Stomach (tissue), 9 donors: ENCODE measurements around the gene ASH1L. TPM values are rescaled to one million over a fixed set of nuclear protein-coding genes. Genes with fewer than 3 reads are reported as not detected.

ENCODE experiments used
- DNase-seq, 2 donors: peaks; one replicate each; pipeline versions ENCODE4 v3.0.0 to v3.0.0-alpha.2; 2013 to 2019
- H3K27ac ChIP-seq, 5 donors: fragments of 200-600 bp in 4 of 5; sonication (generic) in 4 of 5; one replicate each; pipeline ENCODE4 v1.5.1; 2013 to 2019; ENCODE audit warnings: mild to moderate bottlenecking in 1 of 5, moderate library complexity in 1 of 5
- H3K27me3 ChIP-seq, 3 donors: fragments of 200-600 bp; sonication (generic); one replicate each; pipeline ENCODE4 v1.5.1; 2017 to 2019; ENCODE audit warnings: mixed run types in 1 of 3
- H3K36me3 ChIP-seq, 4 donors: fragments of 200-600 bp; sonication (generic); 1 replicate in 3 of 4; 2 replicates in 1 of 4; pipeline ENCODE4 v1.5.1; 2016 to 2019
- H3K4me1 ChIP-seq, 4 donors: fragments of 200-600 bp; sonication (generic); one replicate each; pipeline ENCODE4 v1.5.1; 2016 to 2019
- H3K4me3 ChIP-seq, 4 donors: fragments of 200-600 bp; sonication (generic) in 3 of 4; one replicate each; pipeline ENCODE4 v1.5.1; 2016 to 2019; ENCODE audit warnings: mild to moderate bottlenecking in 1 of 4
- H3K9me3 ChIP-seq, 4 donors: fragments of 200-600 bp; sonication (generic); one replicate each; pipeline ENCODE4 v1.5.1; 2016 to 2019
- EP300 ChIP-seq: sonication (generic); formaldehyde crosslinking; IDR thresholded peaks from one replicate; pipeline ENCODE4 v1.6.1; 2017; ENCODE audit warnings: antibody characterized with exemption
- POLR2A ChIP-seq, 4 donors: fragments of 450-650 bp; IDR thresholded peaks; one replicate each; pipeline ENCODE4 v1.6.1; 2016; ENCODE audit warnings: antibody characterized with exemption in 4 of 4, control low read depth in 2 of 4, mild to moderate bottlenecking in 1 of 4, moderate library complexity in 1 of 4
- POLR2AphosphoS5 ChIP-seq, 3 donors: sonication (generic); formaldehyde crosslinking; IDR thresholded peaks; one replicate each; pipeline ENCODE4 v1.6.1; 2016; ENCODE audit warnings: antibody characterized with exemption in 3 of 3
- WGBS, 5 donors: extraction: QIAGEN DNeasy Blood & Tissue Kit in 3 of 5; methylation state at CpG; one replicate each; pipeline versions ENCODE4 v1.1.5 to v1.1.7; 2013 to 2018; 5-methylcytosine and 5-hydroxymethylcytosine counted together
- intact Hi-C: fragments of 100-400 bp; cut with DNase I; formaldehyde crosslinking; loops from one replicate; pipeline ENCODE4 v1.15.1; 2023; ENCODE audit warnings: low total_unique reads
- polyA plus RNA-seq, 3 donors: library from polyadenylated mRNA; stranded (reverse); fragments of 200-250 nt; gene quantifications; one replicate each; pipeline ENCODE4 v1.2.3, GENCODE V29; 2013
- total RNA-seq, 5 donors: library from RNA; depleted of rRNA; stranded (reverse); fragments of >200 nt; gene quantifications; one replicate each; pipeline versions ENCODE4 v1.1.0 to v1.2.3, GENCODE V29; 2014 to 2016
- TF ChIP-seq, protein P1 (sequence below), 7 experiments: fragments of 450-650 bp in 4 of 7; fragments of 200-600 bp in 3 of 7; sonication (generic) in 3 of 7; IDR thresholded peaks; one replicate each; pipeline ENCODE4 v1.5.1; 2016 to 2019; ENCODE audit warnings: antibody characterized with exemption in 7 of 7, control low read depth in 2 of 7, mild to moderate bottlenecking in 1 of 7
- donor health status: healthy with polysubstance abuse.
- donor health status: Bipolar disorder and iron deficiency.
- donor health status: healthy.

The ASH1L gene
- total and polyA plus RNA-seq, 8 donors = 3.0 to 69.4 (median 34.3) TPM

DNA sequence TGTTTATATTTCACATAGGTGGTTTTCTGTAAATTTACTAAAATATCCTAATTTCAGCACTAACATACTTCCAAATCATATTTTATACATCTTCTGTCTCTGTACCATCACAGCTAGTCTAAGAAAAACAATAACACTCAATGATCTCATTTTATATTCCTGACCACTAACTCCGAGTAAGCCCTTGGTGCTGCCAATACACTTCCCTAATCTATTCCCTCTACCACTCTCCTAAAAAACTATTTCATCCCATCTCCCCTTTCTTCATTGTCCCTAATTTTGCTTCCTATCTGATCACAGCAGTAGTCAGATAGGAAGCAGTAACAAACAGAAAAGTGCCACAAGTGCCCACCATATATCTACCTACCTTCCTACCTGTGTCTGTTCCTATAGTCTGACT lies 36.2 kb downstream of the ASH1L start:
- no peak for TF ChIP-seq EP300
- TF ChIP-seq POLR2A (IDR thresholded peaks at IDR 0.05) = no peak
- TF ChIP-seq POLR2AphosphoS5 (IDR thresholded peaks at IDR 0.05) = no peak
- TF ChIP-seq, protein P1, sequence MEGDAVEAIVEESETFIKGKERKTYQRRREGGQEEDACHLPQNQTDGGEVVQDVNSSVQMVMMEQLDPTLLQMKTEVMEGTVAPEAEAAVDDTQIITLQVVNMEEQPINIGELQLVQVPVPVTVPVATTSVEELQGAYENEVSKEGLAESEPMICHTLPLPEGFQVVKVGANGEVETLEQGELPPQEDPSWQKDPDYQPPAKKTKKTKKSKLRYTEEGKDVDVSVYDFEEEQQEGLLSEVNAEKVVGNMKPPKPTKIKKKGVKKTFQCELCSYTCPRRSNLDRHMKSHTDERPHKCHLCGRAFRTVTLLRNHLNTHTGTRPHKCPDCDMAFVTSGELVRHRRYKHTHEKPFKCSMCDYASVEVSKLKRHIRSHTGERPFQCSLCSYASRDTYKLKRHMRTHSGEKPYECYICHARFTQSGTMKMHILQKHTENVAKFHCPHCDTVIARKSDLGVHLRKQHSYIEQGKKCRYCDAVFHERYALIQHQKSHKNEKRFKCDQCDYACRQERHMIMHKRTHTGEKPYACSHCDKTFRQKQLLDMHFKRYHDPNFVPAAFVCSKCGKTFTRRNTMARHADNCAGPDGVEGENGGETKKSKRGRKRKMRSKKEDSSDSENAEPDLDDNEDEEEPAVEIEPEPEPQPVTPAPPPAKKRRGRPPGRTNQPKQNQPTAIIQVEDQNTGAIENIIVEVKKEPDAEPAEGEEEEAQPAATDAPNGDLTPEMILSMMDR (IDR thresholded peaks at IDR 0.05) = no peak
- no peaks in the 10 kb centered on the region for H3K36me3 ChIP-seq
- no peak overlapping the region for H3K4me3 ChIP-seq
- intact Hi-C loops = no loop called here
- H3K4me1 ChIP-seq = peaks cover 0 to 62% (median 30%) of the 10 kb centered on the region in 4 donors
- H3K27ac ChIP-seq = no peak overlapping the region
- no peak for DNase-seq
- H3K9me3 ChIP-seq = no peaks in the 10 kb centered on the region
- 88 to 93% (median 91%) methylated on average over 1 of the region's 1 CpG for WGBS, 5 donors
- H3K27me3 ChIP-seq = no peaks in the 10 kb centered on the region

DNA sequence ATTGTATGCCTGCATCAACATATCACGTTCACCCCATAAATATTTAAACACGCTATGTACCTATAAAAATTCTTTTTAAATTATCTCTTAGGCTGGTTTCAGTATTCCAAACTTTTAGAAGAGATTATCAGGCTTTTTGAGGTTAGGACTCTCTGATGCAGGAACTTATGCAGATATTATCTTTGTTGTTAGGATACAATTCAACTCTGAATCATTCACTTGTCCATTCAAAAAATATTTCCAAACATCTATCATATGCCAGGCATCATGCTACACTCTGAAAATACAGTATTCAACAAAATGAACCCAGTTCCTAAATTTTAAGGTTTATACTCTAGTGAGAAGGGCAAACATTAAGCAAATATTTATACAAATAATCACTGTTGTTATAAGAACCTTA lies 40.5 kb downstream of the ASH1L start:
- peaks cover 0 to 38% (median 12%) of the 10 kb centered on the region in 4 donors for H3K4me1 ChIP-seq
- H3K27ac ChIP-seq = no peak overlapping the region
- H3K36me3 ChIP-seq = peaks cover 8 to 29% (median 25%) of the 10 kb centered on the region in 4 donors
- no peaks in the 10 kb centered on the region for H3K27me3 ChIP-seq
- no peak overlapping the region for H3K4me3 ChIP-seq
- DNase-seq = no peak
- intact Hi-C loops = no loop called here
- TF ChIP-seq POLR2AphosphoS5 (IDR thresholded peaks at IDR 0.05) = no peak
- no peak for TF ChIP-seq POLR2A (IDR thresholded peaks at IDR 0.05)
- TF ChIP-seq, protein P1 (IDR thresholded peaks at IDR 0.05) = no peak
- TF ChIP-seq EP300 = no peak
- no peaks in the 10 kb centered on the region for H3K9me3 ChIP-seq
- 78 to 95% (median 86%) methylated on average over 2 of the region's 2 CpGs for WGBS, 5 donors

DNA sequence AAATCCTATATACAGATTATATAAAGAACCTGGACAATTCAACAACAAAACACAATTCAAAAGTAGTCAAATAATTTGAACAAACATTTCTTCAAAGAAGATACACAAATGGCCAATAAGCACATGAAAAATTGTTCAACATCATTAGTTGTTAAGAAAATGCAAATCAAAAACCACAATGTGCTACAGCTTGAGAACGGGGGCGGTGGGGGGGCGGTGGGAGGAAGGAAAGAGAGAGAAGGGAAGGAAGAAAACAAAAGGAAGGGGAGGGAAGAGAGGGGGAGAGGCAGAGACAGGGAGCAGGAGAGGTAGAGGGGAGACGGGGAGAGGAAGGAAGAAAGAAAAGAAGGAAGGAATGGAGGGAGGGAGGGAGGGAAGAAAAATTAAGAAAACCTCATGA lies 44.1 kb downstream of the ASH1L start:
- no peaks in the 10 kb centered on the region for H3K9me3 ChIP-seq
- no peaks in the 10 kb centered on the region for H3K27me3 ChIP-seq
- H3K4me3 ChIP-seq = no peak overlapping the region
- WGBS, 5 donors = 70 to 77% (median 75%) methylated on average over 4 of the region's 4 CpGs
- intact Hi-C loops = no loop called here
- no peak for DNase-seq
- H3K36me3 ChIP-seq = peaks cover 8 to 34% (median 27%) of the 10 kb centered on the region in 4 donors
- no peak overlapping the region for H3K27ac ChIP-seq
- no peak for TF ChIP-seq POLR2A (IDR thresholded peaks at IDR 0.05)
- no peak for TF ChIP-seq POLR2AphosphoS5 (IDR thresholded peaks at IDR 0.05)
- no peak for TF ChIP-seq EP300
- TF ChIP-seq, protein P1 (IDR thresholded peaks at IDR 0.05) = no peak
- H3K4me1 ChIP-seq = peaks cover 0 to 29% (median 7%) of the 10 kb centered on the region in 4 donors

DNA sequence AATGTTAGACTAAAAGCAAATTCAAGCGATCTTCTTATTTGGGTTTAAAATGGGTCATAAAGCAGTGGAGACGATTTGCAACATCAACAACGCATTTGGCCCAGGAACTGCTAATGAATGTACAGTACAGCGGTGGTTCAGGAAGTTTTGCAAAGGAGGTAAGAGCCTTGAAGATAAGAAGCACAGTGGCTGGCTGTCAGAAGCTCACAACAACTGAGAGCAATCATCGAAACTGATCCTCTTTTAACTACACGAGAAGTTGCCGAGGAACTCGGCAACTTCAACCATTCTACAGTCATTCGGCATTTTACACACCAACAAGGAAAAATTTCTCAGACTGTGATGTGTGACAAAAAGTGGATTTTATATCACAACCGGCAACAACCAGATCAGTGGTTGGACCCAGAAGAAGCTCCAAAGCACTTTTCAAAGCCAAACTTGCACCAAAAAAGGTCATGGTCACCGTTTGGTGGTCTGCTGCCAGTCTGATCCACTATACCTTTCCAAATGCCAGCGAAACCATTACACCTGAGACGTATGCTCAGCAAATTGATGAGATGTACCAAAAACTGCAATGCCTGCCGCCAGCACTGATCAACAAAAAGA lies 47.9 kb downstream of the ASH1L start:
- H3K27ac ChIP-seq = no peak overlapping the region
- H3K9me3 ChIP-seq = no peaks in the 10 kb centered on the region
- peaks cover 7 to 34% (median 26%) of the 10 kb centered on the region in 4 donors for H3K36me3 ChIP-seq
- intact Hi-C loops = no loop called here
- 77 to 85% (median 83%) methylated on average over 14 of the region's 14 CpGs for WGBS, 5 donors
- H3K4me1 ChIP-seq = peaks cover 0 to 24% (median 5%) of the 10 kb centered on the region in 4 donors
- TF ChIP-seq POLR2A (IDR thresholded peaks at IDR 0.05) (no peak), POLR2AphosphoS5 (IDR thresholded peaks at IDR 0.05) (no peak), EP300 (no peak)
- TF ChIP-seq, protein P1 (IDR thresholded peaks at IDR 0.05) = no peak
- no peaks in the 10 kb centered on the region for H3K27me3 ChIP-seq
- H3K4me3 ChIP-seq = no peak overlapping the region
- no peak for DNase-seq
